ENCODE measurements around the gene OSCP1.
"Not testable (repeated sequence)": the region's sequence is repeated elsewhere in the genome, so short reads cannot be mapped to it uniquely, and the experiment has no call there.

The OSCP1 gene, protein sequence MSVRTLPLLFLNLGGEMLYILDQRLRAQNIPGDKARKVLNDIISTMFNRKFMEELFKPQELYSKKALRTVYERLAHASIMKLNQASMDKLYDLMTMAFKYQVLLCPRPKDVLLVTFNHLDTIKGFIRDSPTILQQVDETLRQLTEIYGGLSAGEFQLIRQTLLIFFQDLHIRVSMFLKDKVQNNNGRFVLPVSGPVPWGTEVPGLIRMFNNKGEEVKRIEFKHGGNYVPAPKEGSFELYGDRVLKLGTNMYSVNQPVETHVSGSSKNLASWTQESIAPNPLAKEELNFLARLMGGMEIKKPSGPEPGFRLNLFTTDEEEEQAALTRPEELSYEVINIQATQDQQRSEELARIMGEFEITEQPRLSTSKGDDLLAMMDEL

DNA sequence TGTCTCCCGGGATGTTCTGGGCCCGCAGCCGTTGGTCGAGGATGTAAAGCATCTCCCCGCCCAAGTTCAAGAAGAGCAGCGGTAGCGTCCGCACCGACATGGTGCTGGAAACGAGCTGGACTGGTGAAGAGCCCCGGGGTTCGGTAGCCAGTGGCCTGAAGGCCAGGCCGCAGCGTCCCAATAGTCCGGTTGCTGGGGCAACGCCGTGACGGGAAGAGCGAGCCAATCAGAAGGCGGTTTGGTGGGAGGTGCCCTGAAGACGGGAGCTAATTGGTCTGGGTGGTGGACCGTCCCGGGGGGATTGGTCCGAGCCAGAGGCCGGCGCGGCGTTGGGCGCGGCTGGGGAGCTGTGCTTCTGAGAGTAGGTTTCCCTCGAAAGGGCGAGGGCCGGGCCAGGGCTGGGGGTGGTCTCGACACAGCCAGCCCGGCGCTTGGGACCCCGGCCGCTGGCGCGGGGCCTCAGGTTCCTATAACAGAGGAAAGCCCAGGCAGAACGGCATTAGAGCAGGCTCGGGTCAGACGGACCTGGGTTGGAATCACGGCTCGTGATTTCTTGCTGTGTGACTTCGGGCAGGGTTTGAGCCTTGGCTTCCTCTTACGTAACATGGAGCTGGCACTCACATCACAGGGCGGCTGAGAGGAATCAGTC is at the start of gene OSCP1:
Gene OSCP1 (minus strand): TSS at position 182 of the 649 bp plus-strand sequence. CDS start 82 bp downstream, at position 100.
- TF ChIP-seq, protein P1, sequence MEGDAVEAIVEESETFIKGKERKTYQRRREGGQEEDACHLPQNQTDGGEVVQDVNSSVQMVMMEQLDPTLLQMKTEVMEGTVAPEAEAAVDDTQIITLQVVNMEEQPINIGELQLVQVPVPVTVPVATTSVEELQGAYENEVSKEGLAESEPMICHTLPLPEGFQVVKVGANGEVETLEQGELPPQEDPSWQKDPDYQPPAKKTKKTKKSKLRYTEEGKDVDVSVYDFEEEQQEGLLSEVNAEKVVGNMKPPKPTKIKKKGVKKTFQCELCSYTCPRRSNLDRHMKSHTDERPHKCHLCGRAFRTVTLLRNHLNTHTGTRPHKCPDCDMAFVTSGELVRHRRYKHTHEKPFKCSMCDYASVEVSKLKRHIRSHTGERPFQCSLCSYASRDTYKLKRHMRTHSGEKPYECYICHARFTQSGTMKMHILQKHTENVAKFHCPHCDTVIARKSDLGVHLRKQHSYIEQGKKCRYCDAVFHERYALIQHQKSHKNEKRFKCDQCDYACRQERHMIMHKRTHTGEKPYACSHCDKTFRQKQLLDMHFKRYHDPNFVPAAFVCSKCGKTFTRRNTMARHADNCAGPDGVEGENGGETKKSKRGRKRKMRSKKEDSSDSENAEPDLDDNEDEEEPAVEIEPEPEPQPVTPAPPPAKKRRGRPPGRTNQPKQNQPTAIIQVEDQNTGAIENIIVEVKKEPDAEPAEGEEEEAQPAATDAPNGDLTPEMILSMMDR (conservative IDR thresholded peaks at IDR 0.05) = no peak
- TF ChIP-seq ZFX (IDR thresholded peaks at IDR 0.05) = peak; percentile 98
- H3K27ac ChIP-seq = peak within 1 kb of the TSS; percentile 76

GRCh38 chr1:36497207-36497606 is 47.0 kb upstream of the OSCP1 start:
- no peak overlapping the region for H3K27ac ChIP-seq
- TF ChIP-seq, protein P1 (conservative IDR thresholded peaks at IDR 0.05) = no peak
- no peak for TF ChIP-seq ZFX (IDR thresholded peaks at IDR 0.05)

GRCh38 chr1:36494971-36495370 is 44.7 kb upstream of the OSCP1 start:
- H3K27ac ChIP-seq = no peak overlapping the region
- no peak for TF ChIP-seq ZFX (IDR thresholded peaks at IDR 0.05)
- TF ChIP-seq, protein P1 (conservative IDR thresholded peaks at IDR 0.05) = no peak

DNA sequence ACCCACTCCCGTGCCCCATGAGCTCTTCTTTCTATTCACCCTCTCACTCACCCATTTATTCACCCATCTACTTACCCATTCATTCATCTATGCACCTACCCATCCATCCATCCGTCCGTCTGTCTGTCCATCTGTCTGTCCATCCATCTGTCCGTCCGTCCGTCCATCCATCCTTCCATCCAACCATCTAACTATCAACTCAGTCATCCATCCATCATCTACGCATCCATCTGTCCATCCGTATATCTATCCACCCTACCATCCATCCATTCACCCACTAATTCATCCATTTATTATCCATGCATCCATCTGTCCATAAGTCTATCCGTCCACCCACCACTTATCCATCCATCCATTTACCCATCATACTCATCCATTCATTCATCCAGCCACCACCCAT is 43.3 kb upstream of the OSCP1 start:
- H3K27ac ChIP-seq = no peak overlapping the region
- no peak for TF ChIP-seq ZFX (IDR thresholded peaks at IDR 0.05)
- TF ChIP-seq, protein P1 (conservative IDR thresholded peaks at IDR 0.05) = no peak

DNA sequence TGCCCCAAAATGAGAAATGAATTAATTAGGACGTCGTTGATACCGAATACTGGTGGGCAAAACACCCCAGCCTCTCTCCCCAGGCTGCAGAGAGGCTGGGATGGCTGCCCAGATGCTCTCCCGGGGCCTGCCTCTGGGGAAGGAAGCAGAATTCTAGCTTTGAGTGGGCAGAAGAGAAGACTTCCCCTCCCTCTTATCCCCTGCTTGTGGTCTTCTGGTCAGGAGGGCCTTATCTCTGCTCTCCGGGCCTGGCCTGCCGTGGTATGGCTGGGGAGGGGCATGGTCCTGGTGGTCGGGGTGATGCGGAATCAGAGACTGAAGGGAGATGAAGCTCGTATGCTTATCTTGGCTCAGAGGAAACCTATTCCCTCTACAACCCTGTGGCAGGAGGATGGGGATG is 42.2 kb upstream of the OSCP1 start:
- TF ChIP-seq ZFX (IDR thresholded peaks at IDR 0.05) = no peak
- TF ChIP-seq, protein P1 (conservative IDR thresholded peaks at IDR 0.05) = no peak

DNA sequence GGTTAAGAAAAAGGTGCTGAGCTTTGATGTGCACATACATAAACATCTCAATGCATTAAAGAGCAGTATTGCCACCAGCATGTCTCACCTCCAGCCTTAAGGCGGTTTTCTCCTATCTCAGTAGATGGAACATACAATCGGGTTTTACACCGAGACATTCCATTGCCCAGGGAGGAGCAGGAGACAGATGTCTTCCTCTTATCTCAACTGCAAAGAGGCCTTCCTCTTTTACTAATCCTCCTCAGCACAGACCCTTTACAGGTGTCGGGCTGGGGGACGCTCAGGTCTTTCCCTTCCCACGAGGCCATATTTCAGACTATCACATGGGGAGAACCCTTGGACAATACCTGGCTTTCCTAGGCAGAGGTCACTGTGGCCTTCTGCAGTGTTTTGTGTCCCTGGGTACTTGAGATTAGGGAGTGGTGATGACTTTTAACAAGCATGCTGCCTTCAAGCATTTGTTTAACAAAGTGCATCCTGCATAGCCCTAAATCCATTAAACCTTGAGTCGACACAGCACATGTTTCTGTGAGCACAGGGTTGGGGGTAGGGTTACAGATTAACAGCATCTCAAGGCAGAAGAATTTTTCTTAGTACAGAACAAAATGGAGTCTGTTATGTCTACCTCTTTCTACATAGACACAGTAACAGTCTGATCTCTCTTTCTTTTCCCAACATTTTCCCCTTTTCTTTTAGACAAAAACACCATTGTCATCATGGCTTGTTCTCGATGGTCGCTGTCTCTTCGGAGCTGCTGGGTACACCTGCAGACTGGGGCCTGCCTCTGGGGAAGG is 39.2 kb upstream of the OSCP1 start:
- H3K27ac ChIP-seq = not testable (repeated sequence)

More for the DNA sequence above, 42.2 kb upstream of the OSCP1 start:
- H3K27ac ChIP-seq = no peak overlapping the region

DNA sequence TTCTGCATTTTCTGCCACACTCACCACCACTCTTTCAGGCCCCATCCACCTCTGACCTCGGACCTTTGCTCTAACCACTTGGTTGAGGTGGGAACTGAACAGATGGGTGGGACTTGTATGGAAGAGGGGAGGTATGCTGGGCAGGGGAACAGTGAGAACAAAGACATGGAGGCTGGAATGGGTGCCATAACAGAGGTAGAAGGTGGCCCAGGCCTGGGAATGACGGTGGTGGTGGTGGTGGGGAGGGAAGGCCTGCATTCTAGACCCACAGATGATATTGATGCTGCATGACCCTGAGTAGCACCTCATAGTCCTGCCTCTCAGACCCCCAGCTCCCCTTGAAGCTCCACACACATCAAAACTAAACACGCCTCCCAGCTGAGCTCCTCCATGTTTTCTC is 37.7 kb upstream of the OSCP1 start:
- peak overlapping the region; percentile 13; the same call in 1 of the 2 replicates for H3K27ac ChIP-seq
- TF ChIP-seq ZFX (IDR thresholded peaks at IDR 0.05) = no peak
- TF ChIP-seq, protein P1 (conservative IDR thresholded peaks at IDR 0.05) = no peak

GRCh38 chr1:36487336-36487725 is 37.1 kb upstream of the OSCP1 start:
- peak overlapping the region; percentile 13; the same call in 1 of the 2 replicates for H3K27ac ChIP-seq
